Measurements from ENCODE around the gene STAG2. TPM values are rescaled to one million over a fixed set of nuclear protein-coding genes. Genes with fewer than 3 reads are reported as not detected.

Gene STAG2
- total RNA-seq, 4 donors from 2014 or later: 54.6 to 89.3 (median 63.6) TPM

- TF ChIP-seq, protein P1, sequence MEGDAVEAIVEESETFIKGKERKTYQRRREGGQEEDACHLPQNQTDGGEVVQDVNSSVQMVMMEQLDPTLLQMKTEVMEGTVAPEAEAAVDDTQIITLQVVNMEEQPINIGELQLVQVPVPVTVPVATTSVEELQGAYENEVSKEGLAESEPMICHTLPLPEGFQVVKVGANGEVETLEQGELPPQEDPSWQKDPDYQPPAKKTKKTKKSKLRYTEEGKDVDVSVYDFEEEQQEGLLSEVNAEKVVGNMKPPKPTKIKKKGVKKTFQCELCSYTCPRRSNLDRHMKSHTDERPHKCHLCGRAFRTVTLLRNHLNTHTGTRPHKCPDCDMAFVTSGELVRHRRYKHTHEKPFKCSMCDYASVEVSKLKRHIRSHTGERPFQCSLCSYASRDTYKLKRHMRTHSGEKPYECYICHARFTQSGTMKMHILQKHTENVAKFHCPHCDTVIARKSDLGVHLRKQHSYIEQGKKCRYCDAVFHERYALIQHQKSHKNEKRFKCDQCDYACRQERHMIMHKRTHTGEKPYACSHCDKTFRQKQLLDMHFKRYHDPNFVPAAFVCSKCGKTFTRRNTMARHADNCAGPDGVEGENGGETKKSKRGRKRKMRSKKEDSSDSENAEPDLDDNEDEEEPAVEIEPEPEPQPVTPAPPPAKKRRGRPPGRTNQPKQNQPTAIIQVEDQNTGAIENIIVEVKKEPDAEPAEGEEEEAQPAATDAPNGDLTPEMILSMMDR (IDR thresholded peaks at IDR 0.05): no peak
- TF ChIP-seq POLR2A (IDR thresholded peaks at IDR 0.05): no peak
- H3K4me3 ChIP-seq (ENCODE audit: low read depth, poor library complexity, severe bottlenecking): no peak overlapping the region
- intact Hi-C loops (cut with DNase I; ENCODE audit: low total_unique reads): no loop called here
- DNase-seq (ENCODE audit: low spot score in 2 of 2): no peak
Measured at GRCh38 chrX:124005228-124005627, 43.7 kb downstream of the STAG2 start.

GRCh38 chrX:124010157-124010556 is 48.7 kb downstream of the STAG2 start:
- intact Hi-C loops (cut with DNase I; ENCODE audit: low total_unique reads): no loop called here
- H3K4me3 ChIP-seq (ENCODE audit: low read depth, poor library complexity, severe bottlenecking): no peak overlapping the region
- 62 to 66% methylated on average over 3 of the region's 3 CpGs for WGBS, 2 donors
- TF ChIP-seq, protein P1 (IDR thresholded peaks at IDR 0.05): no peak
- no peak for TF ChIP-seq POLR2A (IDR thresholded peaks at IDR 0.05)
- no peak for DNase-seq (ENCODE audit: low spot score in 2 of 2)

DNA sequence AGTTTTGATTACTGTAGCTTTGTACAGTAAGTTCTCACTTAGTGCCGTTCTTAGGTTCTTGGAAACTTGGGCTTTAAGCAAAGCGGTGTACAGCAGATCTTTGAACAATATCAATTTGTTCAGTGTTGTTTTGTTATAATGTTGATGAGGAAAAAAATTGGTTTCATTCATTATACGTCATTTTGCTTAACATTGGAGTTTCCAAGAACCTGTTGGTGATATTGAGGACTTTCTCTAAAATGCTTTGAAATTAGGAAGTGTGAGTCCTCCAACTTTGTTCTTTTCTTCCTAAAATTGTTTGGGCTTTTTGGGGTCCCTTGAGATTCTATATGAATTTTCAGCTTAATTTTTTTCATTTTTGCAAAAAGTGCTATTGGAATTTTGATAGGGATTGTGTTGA is 49.1 kb downstream of the STAG2 start:
- no peak for DNase-seq (ENCODE audit: low spot score in 2 of 2)
- TF ChIP-seq, protein P1 (IDR thresholded peaks at IDR 0.05): no peak
- TF ChIP-seq POLR2A (IDR thresholded peaks at IDR 0.05): no peak
- intact Hi-C loops (cut with DNase I; ENCODE audit: low total_unique reads): no loop called here
- no peak overlapping the region for H3K4me3 ChIP-seq (ENCODE audit: low read depth, poor library complexity, severe bottlenecking)
- WGBS, 2 donors: 88 to 94% methylated on average over 3 of the region's 3 CpGs

DNA sequence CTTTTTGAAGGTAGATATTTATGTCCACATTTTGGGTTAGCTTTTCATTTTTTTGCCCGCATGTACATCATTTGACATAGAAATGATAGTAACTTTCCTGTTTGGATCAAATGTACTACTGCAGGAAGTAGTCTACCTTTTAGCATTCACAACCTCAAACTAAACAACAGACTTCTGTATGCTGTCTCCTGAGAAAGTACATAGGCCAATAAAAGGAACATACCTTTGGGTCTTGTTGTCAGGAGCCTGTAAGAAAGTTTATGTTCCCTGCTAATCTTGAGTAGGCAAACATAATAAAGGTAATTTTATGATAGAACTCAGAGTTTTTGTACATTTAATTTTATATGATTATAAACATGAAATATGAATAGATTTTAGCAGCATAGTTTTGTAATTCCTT is 54.2 kb downstream of the STAG2 start:
- DNase-seq (ENCODE audit: low spot score in 2 of 2): no peak
- TF ChIP-seq, protein P1 (IDR thresholded peaks at IDR 0.05): no peak
- no peak for TF ChIP-seq POLR2A (IDR thresholded peaks at IDR 0.05)
- intact Hi-C loops (cut with DNase I; ENCODE audit: low total_unique reads): no loop called here
- H3K4me3 ChIP-seq (ENCODE audit: low read depth, poor library complexity, severe bottlenecking): no peak overlapping the region
- 86 to 100% methylated on average over 1 of the region's 1 CpG for WGBS, 2 donors

GRCh38 chrX:124016825-124017224 is 55.3 kb downstream of the STAG2 start:
- no peak overlapping the region for H3K4me3 ChIP-seq (ENCODE audit: low read depth, poor library complexity, severe bottlenecking)
- 93 to 94% methylated on average over 1 of the region's 1 CpG for WGBS, 2 donors
- intact Hi-C loops (cut with DNase I; ENCODE audit: low total_unique reads): no loop called here
- TF ChIP-seq, protein P1 (IDR thresholded peaks at IDR 0.05): no peak
- TF ChIP-seq POLR2A (IDR thresholded peaks at IDR 0.05): no peak
- no peak for DNase-seq (ENCODE audit: low spot score in 2 of 2)

GRCh38 chrX:124018023-124018422 is 56.5 kb downstream of the STAG2 start:
- 50 to 77% methylated on average over 1 of the region's 1 CpG for WGBS, 2 donors
- no peak for DNase-seq (ENCODE audit: low spot score in 2 of 2)
- TF ChIP-seq, protein P1 (IDR thresholded peaks at IDR 0.05): no peak
- no peak for TF ChIP-seq POLR2A (IDR thresholded peaks at IDR 0.05)
- no peak overlapping the region for H3K4me3 ChIP-seq (ENCODE audit: low read depth, poor library complexity, severe bottlenecking)
- intact Hi-C loops (cut with DNase I; ENCODE audit: low total_unique reads): no loop called here

Measured in lower leg skin (tissue), 4 donors.